BE2C (cell line): Measurements from ENCODE around the gene POFUT2.

ENCODE experiments used
- DNase-seq: peaks from one replicate; pipeline ENCODE4 v3.0.0-alpha.2; 2020
- H3K27me3 ChIP-seq: fragments of 250-450 bp; sonication (Bioruptor Pico); 2 replicates; pipeline ENCODE4 v1.5.1; 2020; ENCODE audit warnings: mild to moderate bottlenecking
- H3K36me3 ChIP-seq: fragments of 250-450 bp; sonication (Bioruptor Pico); 2 replicates; pipeline ENCODE4 v1.5.1; 2020; ENCODE audit warnings: mild to moderate bottlenecking
- H3K4me1 ChIP-seq: fragments of 250-450 bp; sonication (Bioruptor Pico); 2 replicates; pipeline ENCODE4 v1.5.1; 2020
- H3K4me3 ChIP-seq: 2 replicates; pipeline ENCODE4 v1.5.1; 2011; ENCODE audit warnings: low read depth, low read length
- H3K9me3 ChIP-seq: fragments of 250-450 bp; sonication (Bioruptor Pico); 2 replicates; pipeline ENCODE4 v1.5.1; 2020
- TF ChIP-seq, protein P1 (sequence below): IDR thresholded peaks from 2 replicates; pipeline ENCODE4 v1.5.1; 2012; ENCODE audit warnings: mild to moderate bottlenecking, low read depth, low read length

The POFUT2 gene

DNA sequence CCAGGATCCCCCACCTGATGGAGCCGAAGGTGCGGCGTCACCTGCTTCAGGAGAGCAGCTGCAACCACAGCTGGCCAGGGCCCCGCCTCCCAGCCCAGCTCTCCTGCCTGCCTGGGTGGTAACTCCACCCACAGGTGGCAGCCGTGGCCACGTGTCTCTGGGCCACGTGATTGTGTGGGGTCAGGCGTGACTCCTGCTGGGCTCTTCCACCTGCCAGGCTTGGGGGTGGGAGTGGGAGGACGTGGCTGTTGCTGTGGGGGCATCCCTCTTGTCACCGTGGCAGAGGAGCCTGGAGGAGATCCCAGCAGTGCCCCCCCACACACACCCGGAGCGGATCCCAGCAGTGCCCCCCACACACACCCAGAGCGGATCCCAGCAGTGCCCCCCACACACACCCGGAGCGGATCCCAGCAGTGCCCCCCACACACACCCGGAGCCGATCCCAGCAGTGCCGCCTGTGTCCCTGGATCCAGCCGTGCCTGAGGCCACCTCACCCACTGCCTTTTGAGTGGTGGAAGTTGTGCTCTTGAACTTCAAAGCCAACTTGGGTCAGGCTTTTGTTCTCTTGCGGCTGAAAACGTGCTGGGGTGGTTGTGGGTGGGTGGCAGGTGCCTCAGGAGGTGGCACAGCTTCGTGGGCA is 32.2 kb downstream of the POFUT2 start:
- no peak for DNase-seq
- Histone ChIP-seq H3K9me3 (no peaks in the 10 kb centered on the region), H3K4me1 (no peaks in the 10 kb centered on the region; the same call in 1 of the 2 replicates), H3K4me3 (no peak overlapping the region), H3K27me3 (no peaks in the 10 kb centered on the region; the same call in 1 of the 2 replicates), H3K36me3 (no peaks in the 10 kb centered on the region)
- TF ChIP-seq, protein P1, sequence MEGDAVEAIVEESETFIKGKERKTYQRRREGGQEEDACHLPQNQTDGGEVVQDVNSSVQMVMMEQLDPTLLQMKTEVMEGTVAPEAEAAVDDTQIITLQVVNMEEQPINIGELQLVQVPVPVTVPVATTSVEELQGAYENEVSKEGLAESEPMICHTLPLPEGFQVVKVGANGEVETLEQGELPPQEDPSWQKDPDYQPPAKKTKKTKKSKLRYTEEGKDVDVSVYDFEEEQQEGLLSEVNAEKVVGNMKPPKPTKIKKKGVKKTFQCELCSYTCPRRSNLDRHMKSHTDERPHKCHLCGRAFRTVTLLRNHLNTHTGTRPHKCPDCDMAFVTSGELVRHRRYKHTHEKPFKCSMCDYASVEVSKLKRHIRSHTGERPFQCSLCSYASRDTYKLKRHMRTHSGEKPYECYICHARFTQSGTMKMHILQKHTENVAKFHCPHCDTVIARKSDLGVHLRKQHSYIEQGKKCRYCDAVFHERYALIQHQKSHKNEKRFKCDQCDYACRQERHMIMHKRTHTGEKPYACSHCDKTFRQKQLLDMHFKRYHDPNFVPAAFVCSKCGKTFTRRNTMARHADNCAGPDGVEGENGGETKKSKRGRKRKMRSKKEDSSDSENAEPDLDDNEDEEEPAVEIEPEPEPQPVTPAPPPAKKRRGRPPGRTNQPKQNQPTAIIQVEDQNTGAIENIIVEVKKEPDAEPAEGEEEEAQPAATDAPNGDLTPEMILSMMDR = no peak

DNA sequence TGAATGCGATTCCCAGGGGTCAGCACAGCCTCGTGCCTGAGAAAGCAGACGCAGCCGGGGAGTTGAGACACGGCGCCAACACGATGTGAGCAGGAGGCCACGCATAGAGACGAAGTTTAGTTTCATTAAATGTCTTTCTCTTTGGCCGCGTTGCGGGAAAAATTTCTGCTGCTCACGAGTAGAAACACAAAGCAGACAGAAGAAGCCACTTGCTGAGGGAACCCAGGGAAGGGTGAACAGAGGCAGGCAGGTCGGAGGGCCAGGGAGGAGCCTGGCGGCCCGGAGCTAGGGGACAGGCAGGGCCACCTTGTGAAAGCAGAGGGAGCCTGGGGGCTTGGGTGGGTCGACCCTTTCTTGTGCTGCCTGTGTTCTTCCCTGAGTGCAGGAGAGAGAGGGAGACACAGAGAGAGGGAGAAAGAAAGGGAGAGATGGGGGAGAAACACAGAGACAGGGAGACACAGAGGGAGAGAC is 33.2 kb downstream of the POFUT2 start:
- H3K9me3 ChIP-seq = no peaks in the 10 kb centered on the region
- no peak overlapping the region for H3K4me3 ChIP-seq
- no peaks in the 10 kb centered on the region; the same call in 1 of the 2 replicates for H3K27me3 ChIP-seq
- no peak for DNase-seq
- H3K4me1 ChIP-seq = no peaks in the 10 kb centered on the region; the same call in 1 of the 2 replicates
- H3K36me3 ChIP-seq = no peaks in the 10 kb centered on the region
- TF ChIP-seq, protein P1 = no peak

DNA sequence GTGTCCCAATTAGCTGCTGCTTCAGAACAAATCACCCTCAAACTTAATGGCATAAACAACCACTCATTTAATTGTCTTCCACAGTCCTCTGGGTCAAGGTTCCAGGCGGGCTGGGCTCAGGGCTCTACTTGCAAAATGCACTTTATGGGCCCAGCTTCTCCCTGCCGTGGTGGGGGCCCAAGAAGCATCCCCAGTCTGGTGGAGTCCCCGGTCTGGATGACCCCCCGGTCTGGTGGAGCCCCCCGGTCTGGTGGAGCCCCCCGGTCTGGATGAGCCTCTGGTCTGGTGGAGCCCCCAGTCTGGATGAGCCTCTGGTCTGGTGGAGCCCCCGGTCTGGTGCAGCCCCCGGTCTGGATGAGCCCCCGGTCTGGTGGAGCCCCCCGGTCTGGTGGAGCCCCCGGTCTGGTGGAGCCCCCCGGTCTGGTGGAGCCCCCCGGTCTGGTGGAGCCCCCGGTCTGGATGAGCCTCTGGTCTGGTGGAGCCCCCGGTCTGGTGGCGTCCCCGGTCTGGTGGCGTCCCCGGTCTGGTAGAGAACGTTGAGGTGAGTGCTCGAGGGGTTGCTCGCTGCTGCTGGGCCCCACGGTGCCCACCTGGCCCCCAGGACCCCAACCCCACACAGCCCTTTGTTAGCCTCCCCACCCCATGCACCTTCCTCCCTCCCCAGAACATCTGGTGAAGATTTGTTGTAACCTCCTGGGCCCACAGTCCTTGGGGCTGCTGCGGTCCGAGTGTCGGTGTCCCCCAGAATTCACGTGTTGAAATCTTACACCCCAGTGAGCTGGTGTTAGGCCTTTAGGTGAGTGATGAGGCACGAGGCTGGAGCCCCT is 33.8 kb downstream of the POFUT2 start:
- Histone ChIP-seq H3K4me3 (no peak overlapping the region), H3K9me3 (no peaks in the 10 kb centered on the region), H3K36me3 (no peaks in the 10 kb centered on the region), H3K27me3 (no peaks in the 10 kb centered on the region; the same call in 1 of the 2 replicates), H3K4me1 (no peaks in the 10 kb centered on the region; the same call in 1 of the 2 replicates)
- no peak for DNase-seq
- TF ChIP-seq, protein P1 = no peak

DNA sequence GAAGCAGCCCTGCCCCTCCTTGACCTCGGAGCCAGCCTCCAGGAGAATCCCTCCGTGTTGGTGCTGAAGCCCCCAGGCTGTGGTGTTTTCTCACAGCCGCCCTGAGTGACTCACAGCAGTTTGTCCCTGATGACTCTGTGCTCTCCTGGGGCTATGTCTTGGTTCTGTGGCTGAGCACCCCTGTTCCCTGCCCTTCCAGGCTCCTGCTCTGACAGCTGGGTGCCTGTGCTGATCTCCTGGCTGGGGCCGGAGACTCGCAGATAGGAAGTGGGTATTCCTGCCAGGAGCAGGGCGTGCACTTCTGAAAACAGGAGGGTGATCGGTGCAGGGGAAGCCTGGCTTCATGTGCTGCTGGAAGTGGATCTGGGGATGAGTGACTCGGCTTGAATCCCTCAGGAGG is 34.5 kb downstream of the POFUT2 start:
- Histone ChIP-seq H3K4me3 (no peak overlapping the region), H3K4me1 (no peaks in the 10 kb centered on the region; the same call in 1 of the 2 replicates), H3K27me3 (no peaks in the 10 kb centered on the region; the same call in 1 of the 2 replicates), H3K9me3 (no peaks in the 10 kb centered on the region), H3K36me3 (no peaks in the 10 kb centered on the region)
- peak; percentile 42 for DNase-seq
- TF ChIP-seq, protein P1 = no peak

DNA sequence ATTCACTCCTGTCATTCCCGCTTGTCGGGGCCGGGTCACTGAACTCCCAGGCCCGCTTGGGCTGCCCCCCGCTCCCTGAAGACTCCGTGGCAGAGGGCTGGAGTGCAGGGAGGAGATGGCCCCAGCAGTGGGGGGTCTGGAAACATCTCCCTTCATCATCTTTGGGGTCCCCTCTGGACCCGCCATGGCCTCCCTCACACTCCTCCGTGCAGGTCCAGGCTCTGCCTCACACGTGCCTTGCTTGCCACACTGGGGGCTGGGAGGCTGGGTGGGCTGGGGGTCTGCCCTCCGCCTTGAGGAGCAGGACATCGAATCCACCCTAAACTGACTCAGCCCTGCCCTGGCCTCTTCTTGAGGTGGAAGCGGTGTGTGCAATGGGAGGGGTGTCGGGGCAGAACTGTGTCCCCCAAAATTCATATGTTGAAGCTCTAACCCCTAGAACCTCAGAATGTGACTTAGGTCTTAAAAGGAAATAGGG is 35.2 kb downstream of the POFUT2 start:
- H3K36me3 ChIP-seq = no peaks in the 10 kb centered on the region
- no peaks in the 10 kb centered on the region; the same call in 1 of the 2 replicates for H3K4me1 ChIP-seq
- no peak for DNase-seq
- TF ChIP-seq, protein P1 = no peak
- H3K27me3 ChIP-seq = no peaks in the 10 kb centered on the region; the same call in 1 of the 2 replicates
- no peaks in the 10 kb centered on the region for H3K9me3 ChIP-seq
- no peak overlapping the region for H3K4me3 ChIP-seq
